ENCODE results near the gene DOCK1. TPM values are rescaled to one million over a fixed set of nuclear protein-coding genes. Genes with fewer than 3 reads are reported as not detected.

Gene DOCK1
- total and polyA plus RNA-seq, 2 donors from 2014 or later = 15.8 to 81.7 TPM

DNA sequence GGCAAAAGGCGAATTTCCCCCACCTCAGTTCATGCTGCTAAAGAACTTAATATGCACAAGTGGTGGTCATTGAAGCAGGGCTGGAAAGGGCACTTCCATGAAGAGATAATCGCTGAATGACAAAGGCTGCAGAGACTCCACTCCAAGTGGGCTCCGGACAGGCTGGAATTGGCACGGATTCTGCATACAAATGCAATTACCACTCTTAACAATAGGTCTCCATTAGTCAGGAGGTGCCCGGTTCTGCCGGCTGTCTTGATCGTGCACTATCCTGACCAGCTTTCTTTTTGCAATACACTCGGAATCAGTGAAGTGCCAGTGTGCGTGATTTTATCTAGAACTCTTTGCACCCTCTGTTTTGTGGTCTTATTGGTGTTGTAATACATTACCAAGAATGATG is 241.4 kb downstream of the DOCK1 start:
- Histone ChIP-seq H3K4me1 (ENCODE audit: control insufficient read depth in 2 of 3, insufficient read depth in 2 of 3, low read depth in 1 of 3, low read length in 3 of 3) (no peaks in the 10 kb centered on the region), H3K9me3 (ENCODE audit: control insufficient read depth in 2 of 3, insufficient read depth in 1 of 3, low read length in 3 of 3) (no peaks in the 10 kb centered on the region), H3K27me3 (ENCODE audit: control insufficient read depth, insufficient read depth, low read length) (no peaks in the 10 kb centered on the region), H3K36me3 (ENCODE audit: control insufficient read depth in 2 of 3, insufficient read depth in 3 of 3, low read length in 3 of 3) (peaks cover 0 to 3% (median 0%) of the 10 kb centered on the region in 3 donors), H3K27ac (ENCODE audit: low read depth in 2 of 2, low read length in 2 of 2) (no peak overlapping the region), H3K4me3 (ENCODE audit: low read length in 3 of 3) (no peak overlapping the region), H3K9ac (ENCODE audit: low read length in 3 of 3) (no peak overlapping the region)
- FAIRE-seq (no peak), DNase-seq (no peak)
- intact Hi-C loops (cut with DNase I) = no loop called here
- TF ChIP-seq, protein P1, sequence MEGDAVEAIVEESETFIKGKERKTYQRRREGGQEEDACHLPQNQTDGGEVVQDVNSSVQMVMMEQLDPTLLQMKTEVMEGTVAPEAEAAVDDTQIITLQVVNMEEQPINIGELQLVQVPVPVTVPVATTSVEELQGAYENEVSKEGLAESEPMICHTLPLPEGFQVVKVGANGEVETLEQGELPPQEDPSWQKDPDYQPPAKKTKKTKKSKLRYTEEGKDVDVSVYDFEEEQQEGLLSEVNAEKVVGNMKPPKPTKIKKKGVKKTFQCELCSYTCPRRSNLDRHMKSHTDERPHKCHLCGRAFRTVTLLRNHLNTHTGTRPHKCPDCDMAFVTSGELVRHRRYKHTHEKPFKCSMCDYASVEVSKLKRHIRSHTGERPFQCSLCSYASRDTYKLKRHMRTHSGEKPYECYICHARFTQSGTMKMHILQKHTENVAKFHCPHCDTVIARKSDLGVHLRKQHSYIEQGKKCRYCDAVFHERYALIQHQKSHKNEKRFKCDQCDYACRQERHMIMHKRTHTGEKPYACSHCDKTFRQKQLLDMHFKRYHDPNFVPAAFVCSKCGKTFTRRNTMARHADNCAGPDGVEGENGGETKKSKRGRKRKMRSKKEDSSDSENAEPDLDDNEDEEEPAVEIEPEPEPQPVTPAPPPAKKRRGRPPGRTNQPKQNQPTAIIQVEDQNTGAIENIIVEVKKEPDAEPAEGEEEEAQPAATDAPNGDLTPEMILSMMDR (IDR thresholded peaks at IDR 0.05; ENCODE audit: borderline replicate concordance, extremely low read depth, insufficient read depth) = no peak

DNA sequence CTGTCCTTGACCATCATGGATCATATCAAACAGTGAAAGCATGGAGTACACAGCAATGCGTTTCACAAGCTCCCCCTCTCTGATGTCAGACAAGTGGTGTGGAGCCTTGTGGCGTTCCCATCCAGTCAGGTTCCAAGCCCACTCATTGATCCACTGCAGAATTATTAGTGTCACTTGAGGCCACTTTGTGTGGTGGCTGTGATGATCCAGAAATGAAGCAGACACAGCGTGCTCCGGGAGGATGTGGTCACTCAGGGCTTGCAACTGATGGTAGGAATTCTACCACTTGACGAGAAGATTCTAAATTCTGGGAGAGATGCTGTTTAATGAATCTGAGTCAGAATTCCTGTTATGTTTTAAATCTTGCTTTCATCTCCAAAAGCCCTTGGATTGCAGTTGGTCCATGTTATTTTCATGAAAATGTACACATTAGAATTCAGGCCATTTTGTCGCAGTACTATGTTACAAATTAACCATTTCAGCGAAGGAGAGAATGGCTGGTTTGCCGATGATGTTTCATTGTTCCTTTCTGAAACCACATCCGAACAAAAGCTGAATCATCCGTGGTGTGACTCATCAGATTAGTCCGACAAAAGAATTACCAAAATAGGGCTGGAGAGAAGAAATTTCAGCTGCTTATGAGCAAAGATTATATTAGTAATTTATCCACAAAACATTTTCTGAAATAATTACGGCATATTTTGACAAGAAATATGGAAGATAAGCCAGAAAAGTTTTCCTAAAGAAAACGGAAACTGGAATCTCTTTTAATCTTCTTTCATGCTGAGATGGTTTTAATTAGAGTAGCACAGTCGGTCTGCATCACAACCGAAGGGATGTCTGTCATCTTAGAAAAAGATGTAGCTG is 243.1 kb downstream of the DOCK1 start:
- TF ChIP-seq, protein P1 (IDR thresholded peaks at IDR 0.05; ENCODE audit: borderline replicate concordance, extremely low read depth, insufficient read depth) = no peak
- Histone ChIP-seq H3K4me3 (ENCODE audit: low read length in 3 of 3) (no peak overlapping the region), H3K9ac (ENCODE audit: low read length in 3 of 3) (no peak overlapping the region), H3K27me3 (ENCODE audit: control insufficient read depth, insufficient read depth, low read length) (no peaks in the 10 kb centered on the region), H3K4me1 (ENCODE audit: control insufficient read depth in 2 of 3, insufficient read depth in 2 of 3, low read depth in 1 of 3, low read length in 3 of 3) (no peaks in the 10 kb centered on the region), H3K36me3 (ENCODE audit: control insufficient read depth in 2 of 3, insufficient read depth in 3 of 3, low read length in 3 of 3) (peaks cover 0 to 3% (median 0%) of the 10 kb centered on the region in 3 donors), H3K9me3 (ENCODE audit: control insufficient read depth in 2 of 3, insufficient read depth in 1 of 3, low read length in 3 of 3) (no peaks in the 10 kb centered on the region), H3K27ac (ENCODE audit: low read depth in 2 of 2, low read length in 2 of 2) (no peak overlapping the region)
- intact Hi-C loops (cut with DNase I) = no loop called here
- no peak for DNase-seq
- FAIRE-seq = peak; percentile 6

DNA sequence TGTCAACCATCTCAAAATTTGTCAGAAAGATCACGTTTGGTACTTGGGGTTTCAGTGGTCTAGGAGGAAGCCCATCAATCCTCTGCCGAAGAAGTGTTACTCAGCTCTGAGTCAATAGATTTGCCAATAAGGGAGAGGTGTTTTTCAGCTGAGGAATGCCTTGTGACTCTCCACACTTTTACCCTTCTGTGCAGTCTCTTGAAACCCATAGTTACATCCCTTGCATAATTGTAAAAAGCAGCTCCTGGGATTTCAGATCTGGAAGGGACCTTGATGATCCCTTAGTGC is 243.6 kb downstream of the DOCK1 start:
- intact Hi-C loops (cut with DNase I) = no loop called here
- no peaks in the 10 kb centered on the region for H3K4me1 ChIP-seq (ENCODE audit: control insufficient read depth in 2 of 3, insufficient read depth in 2 of 3, low read depth in 1 of 3, low read length in 3 of 3)
- peaks cover 0 to 2% (median 0%) of the 10 kb centered on the region in 3 donors for H3K36me3 ChIP-seq (ENCODE audit: control insufficient read depth in 2 of 3, insufficient read depth in 3 of 3, low read length in 3 of 3)
- no peaks in the 10 kb centered on the region for H3K27me3 ChIP-seq (ENCODE audit: control insufficient read depth, insufficient read depth, low read length)
- H3K9ac ChIP-seq (ENCODE audit: low read length in 3 of 3) = no peak overlapping the region
- DNase-seq (no peak), FAIRE-seq (no peak)
- no peaks in the 10 kb centered on the region for H3K9me3 ChIP-seq (ENCODE audit: control insufficient read depth in 2 of 3, insufficient read depth in 1 of 3, low read length in 3 of 3)
- TF ChIP-seq, protein P1 (IDR thresholded peaks at IDR 0.05; ENCODE audit: borderline replicate concordance, extremely low read depth, insufficient read depth) = no peak
- no peak overlapping the region for H3K27ac ChIP-seq (ENCODE audit: low read depth in 2 of 2, low read length in 2 of 2)
- H3K4me3 ChIP-seq (ENCODE audit: low read length in 3 of 3) = no peak overlapping the region
